ENCODE data around the gene AKT2. TPM values are rescaled to one million over a fixed set of nuclear protein-coding genes. Genes with fewer than 3 reads are reported as not detected.

The AKT2 gene
- total and polyA plus RNA-seq, 9 donors, result 78.4 to 160 (median 112) TPM

- 94 to 95% (median 95%) methylated on average over 16 of the region's 16 CpGs for WGBS, 3 donors
- TF ChIP-seq EP300 (IDR thresholded peaks at IDR 0.05) (no peak), POLR2A (IDR thresholded peaks at IDR 0.05) (no peak), CTCF (IDR thresholded peaks at IDR 0.05) (no peak)
- no peaks in the 10 kb centered on the region for H3K27me3 ChIP-seq
- no peak overlapping the region for H3K4me3 ChIP-seq
- H3K4me1 ChIP-seq (ENCODE audit: insufficient read depth), result no peaks in the 10 kb centered on the region
- intact Hi-C loops (cut with DNase I), result no loop called here
- H3K36me3 ChIP-seq, result no peaks in the 10 kb centered on the region
- H3K27ac ChIP-seq, result no peak overlapping the region
- H3K9me3 ChIP-seq, result no peaks in the 10 kb centered on the region
- DNase-seq, result no peak
These were observed 30.3 kb downstream of the AKT2 start for GRCh38 chr19:40254714-40255418.

- intact Hi-C loops (cut with DNase I), result no loop called here
- no peak overlapping the region for H3K27ac ChIP-seq
- H3K27me3 ChIP-seq, result no peaks in the 10 kb centered on the region
- H3K9me3 ChIP-seq, result no peaks in the 10 kb centered on the region
- no peak overlapping the region for H3K4me3 ChIP-seq
- no peaks in the 10 kb centered on the region for H3K36me3 ChIP-seq
- whole genome bisulfite sequencing, 3 donors, result 26 to 47% (median 33%) methylated on average over 8 of the region's 8 CpGs
- TF ChIP-seq CTCF (IDR thresholded peaks at IDR 0.05) (no peak), POLR2A (IDR thresholded peaks at IDR 0.05) (no peak), EP300 (IDR thresholded peaks at IDR 0.05) (no peak)
- no peaks in the 10 kb centered on the region for H3K4me1 ChIP-seq (ENCODE audit: insufficient read depth)
- no peak for DNase-seq
These were observed 31.5 kb downstream of the AKT2 start for GRCh38 chr19:40253611-40254092.

GRCh38 chr19:40252395-40252794, 32.8 kb downstream of the AKT2 start:
- WGBS, 3 donors, result 74 to 77% (median 77%) methylated on average over 7 of the region's 7 CpGs
- Histone ChIP-seq H3K9me3 (no peaks in the 10 kb centered on the region), H3K4me3 (no peak overlapping the region), H3K36me3 (no peaks in the 10 kb centered on the region), H3K4me1 (ENCODE audit: insufficient read depth) (no peaks in the 10 kb centered on the region), H3K27me3 (no peaks in the 10 kb centered on the region), H3K27ac (no peak overlapping the region)
- intact Hi-C loops (cut with DNase I), result no loop called here
- DNase-seq, result no peak
- TF ChIP-seq EP300 (IDR thresholded peaks at IDR 0.05), result no peak
- no peak for TF ChIP-seq CTCF (IDR thresholded peaks at IDR 0.05)
- no peak for TF ChIP-seq POLR2A (IDR thresholded peaks at IDR 0.05)

- no peak for TF ChIP-seq POLR2A (IDR thresholded peaks at IDR 0.05)
- TF ChIP-seq EP300 (IDR thresholded peaks at IDR 0.05), result no peak
- TF ChIP-seq CTCF (IDR thresholded peaks at IDR 0.05), result no peak
These were observed 33.2 kb downstream of the AKT2 start for GRCh38 chr19:40251991-40252390.

More at GRCh38 chr19:40251991-40252390, 33.2 kb downstream of the AKT2 start:
- Histone ChIP-seq H3K9me3 (no peaks in the 10 kb centered on the region), H3K4me3 (no peak overlapping the region), H3K27me3 (no peaks in the 10 kb centered on the region), H3K36me3 (no peaks in the 10 kb centered on the region), H3K4me1 (ENCODE audit: insufficient read depth) (no peaks in the 10 kb centered on the region), H3K27ac (no peak overlapping the region)
- intact Hi-C loops (cut with DNase I), result no loop called here
- no peak for DNase-seq
- 72 to 76% (median 72%) methylated on average over 4 of the region's 4 CpGs for WGBS, 3 donors

Measured in ovary (tissue), 9 donors.